ENCODE data around the gene LRIG2.
"Not testable (repeated sequence)": the region's sequence is repeated elsewhere in the genome, so short reads cannot be mapped to it uniquely, and the experiment has no call there.

Gene LRIG2

DNA sequence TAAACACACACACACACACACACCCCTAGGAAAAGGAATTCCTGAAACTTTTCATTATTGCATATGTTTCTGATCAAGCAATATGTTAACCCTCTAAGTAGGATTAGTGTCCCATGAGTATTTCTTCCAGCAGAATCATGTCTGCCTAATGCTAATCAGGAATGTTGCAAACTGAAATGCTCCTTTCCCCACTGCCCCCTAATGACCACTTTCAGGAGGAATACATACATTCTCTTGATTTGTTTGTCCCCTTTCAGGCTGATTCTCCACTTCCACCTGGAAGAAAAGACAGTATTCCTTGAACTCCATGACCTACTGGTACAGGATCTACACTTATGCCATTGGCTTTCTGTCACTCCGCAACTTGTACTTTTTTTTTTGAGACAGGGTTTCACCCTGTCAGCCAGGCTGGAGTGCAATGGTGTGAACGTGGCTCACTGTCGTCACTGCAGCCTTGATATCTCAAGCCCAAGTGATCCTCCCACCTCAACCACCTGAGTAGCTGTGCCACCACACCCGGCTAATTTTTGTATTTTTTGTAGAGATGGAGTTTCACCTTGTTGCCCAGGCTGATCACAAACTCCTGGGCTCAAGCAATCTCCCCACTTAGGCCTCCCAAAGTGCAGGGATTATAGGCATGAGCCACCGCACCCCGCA, 56.7 kb downstream of the LRIG2 start:
- DNase-seq (ENCODE audit: low read depth in 2 of 2), result no peak

DNA sequence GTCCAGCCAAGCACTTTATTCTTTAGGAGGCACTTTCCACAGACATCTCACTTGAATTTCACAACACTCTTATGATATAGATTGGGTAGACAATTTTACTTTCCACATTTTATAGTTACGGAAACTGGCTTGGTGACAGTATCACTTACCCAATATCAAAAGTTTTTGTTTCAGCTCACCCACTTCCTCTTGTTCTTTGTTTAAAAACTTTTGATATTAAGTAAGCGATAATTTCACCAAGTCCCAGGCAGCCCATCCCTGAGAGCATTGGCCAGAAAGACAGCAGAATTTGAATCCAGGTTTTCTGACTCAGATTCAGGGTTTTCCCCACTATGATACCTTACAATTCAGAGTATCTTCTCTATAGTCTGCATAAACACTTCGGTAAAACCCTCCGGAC, 60.0 kb downstream of the LRIG2 start:
- DNase-seq (ENCODE audit: low read depth in 2 of 2), result peak; percentile 3 to 19

DNA sequence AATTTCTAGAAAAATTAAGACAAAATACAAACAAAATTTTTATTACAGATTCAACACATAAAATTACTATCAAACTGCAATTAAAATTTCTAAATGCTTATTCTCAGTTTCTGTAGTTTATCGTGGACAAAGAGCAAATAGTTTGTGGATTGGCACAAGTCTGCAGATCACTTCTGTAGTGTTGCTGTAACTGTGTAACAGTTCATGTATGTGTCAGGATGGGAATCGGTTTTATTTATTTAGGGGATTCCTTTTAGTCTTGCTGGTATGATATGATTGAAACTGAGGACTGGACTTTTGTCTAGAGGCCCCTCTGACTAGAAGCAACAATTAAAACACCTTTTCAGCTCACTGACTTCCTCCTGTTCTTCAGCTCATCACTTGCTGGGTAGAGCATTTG, 60.8 kb downstream of the LRIG2 start:
- no peak for DNase-seq (ENCODE audit: low read depth in 2 of 2)

DNA sequence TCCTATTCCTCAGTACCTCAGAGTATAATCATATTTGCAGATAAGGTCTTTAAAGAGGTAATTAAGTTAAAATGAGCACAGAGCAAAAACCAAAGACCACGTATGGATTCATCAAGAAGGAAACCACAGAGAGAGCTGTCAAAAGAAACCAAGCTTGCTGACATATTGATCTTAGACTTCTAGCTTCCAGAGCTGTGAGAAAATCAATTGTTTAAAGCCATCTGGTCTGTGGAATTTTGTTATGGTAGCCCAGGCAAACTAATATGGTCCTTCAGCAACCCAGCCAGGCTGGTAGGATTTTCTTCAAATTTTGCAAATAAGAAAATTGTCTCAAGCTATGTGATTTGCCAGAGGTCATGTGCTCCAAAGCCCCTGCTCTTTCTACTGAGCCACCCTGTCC, 62.5 kb downstream of the LRIG2 start:
- DNase-seq (ENCODE audit: low read depth in 2 of 2), result no peak

DNA sequence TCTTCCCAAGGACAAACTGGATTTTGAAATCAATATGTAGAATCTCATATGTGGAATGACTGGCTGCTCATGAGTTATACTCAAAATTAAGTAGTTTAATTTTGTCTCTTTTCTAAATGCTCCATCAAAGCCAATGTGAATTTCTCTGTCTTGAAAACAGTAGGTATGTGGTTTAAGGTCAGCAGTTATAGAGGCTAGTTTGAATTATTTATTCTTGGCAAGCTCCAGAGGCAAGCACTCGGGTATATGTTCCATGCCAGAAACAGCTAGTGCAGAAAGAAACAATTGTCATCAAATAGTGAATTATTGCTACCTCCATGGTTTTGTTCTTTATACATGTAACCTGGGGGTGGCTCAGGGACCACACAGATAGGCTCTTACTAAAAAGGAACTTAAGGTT, 63.5 kb downstream of the LRIG2 start:
- no peak for DNase-seq (ENCODE audit: low read depth in 2 of 2)

DNA sequence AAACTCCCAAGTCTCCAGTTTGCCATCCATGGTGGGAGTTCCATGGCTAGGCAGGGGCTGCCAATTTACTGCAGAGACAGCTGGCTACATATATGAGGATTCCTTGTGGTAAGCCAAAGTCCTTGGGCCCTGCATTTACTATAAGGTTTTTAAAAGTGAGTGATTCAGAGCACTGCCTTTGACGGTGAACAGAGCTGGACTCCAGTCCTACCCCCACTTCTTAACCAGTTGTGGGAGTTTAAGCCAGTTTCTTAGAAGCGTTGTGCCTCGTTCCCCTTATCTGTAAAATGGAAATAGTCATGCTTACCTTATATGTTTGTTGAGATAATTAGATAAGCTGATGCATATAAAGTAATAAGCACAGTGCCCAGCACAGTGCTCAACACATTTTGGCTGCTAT, 64.6 kb downstream of the LRIG2 start:
- DNase-seq (ENCODE audit: low read depth in 2 of 2), result no peak

DNA sequence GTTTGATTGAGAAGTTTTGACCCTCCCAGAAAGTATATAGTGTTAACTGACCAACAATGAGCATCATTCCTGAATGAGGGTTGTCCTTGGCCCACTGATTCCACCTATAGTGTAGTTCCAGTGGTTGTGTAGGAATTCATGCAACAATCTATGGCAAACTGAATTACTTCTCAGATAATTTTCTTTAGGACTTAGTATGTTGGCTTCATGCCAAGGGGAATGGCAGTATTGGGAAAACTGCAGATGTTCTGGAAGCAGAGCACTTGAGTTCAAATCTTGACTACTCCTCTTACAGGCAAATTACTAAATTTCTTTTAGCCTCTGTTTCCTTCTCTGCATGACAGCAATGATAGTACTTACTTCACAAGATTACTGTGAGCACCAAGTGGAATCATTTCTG, 65.8 kb downstream of the LRIG2 start:
- DNase-seq (ENCODE audit: low read depth in 2 of 2), result no peak

DNA sequence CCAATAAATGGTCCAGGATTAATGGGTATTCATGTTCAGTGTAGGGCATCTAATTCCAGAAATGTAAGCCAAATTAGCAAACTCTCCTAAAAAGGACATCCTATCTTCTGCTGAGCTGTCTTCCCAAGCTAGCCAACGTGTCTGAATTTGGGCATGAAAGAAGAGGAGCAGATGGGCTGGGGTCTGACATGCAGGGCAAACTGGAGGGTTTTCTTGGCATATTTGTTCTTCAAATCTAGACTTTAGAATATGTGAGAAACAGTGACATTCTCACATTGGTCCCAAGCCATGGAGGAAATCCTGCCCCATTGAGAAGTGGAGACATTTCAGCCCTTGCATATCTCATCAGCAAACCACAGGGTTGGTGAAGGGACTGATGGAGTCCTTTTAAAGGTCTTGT, 67.2 kb downstream of the LRIG2 start:
- DNase-seq (ENCODE audit: low read depth in 2 of 2), result no peak

DNA sequence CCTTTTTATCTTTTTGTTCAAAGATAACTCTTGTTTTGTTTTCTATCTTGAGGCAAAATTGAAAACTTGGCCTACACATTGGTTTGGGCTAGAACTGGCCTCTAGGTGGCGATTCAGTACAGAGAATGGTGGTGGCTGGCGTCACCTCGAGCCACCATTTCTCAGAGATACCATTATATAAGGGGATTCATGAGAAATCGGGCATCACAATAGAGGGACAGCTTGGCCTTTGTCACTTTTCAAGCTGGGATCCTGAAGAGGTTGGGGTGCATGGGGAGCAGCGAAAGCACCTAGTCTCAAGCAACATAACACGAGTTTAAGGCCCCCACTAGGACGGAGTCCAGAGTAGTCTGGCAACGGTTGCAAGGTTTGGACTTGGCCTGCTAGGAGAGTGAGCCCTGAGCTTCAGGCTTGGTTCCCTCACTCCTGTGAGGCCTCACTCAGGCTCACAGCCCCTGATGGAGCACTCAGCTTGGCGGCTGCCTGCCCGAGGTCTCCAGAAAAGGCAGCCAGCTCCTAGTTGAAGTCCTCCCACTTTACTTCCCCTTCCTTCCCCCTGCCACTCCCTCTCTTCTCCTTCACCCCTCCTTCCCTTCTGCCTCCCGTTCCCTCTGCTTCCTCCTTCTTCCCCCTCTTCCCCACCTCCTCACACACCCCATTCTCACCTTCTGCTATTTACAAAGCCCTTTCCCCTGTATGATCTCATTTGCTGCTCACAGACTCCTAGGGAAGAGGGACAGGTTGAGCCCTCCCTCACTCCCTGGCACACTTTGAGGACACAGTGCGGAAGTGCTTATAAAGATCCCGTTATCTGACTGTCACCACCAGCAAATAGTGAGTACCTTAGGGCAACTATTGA, 67.8 kb downstream of the LRIG2 start:
- peak; percentile 25 to 38 for DNase-seq (ENCODE audit: low read depth in 2 of 2)

DNA sequence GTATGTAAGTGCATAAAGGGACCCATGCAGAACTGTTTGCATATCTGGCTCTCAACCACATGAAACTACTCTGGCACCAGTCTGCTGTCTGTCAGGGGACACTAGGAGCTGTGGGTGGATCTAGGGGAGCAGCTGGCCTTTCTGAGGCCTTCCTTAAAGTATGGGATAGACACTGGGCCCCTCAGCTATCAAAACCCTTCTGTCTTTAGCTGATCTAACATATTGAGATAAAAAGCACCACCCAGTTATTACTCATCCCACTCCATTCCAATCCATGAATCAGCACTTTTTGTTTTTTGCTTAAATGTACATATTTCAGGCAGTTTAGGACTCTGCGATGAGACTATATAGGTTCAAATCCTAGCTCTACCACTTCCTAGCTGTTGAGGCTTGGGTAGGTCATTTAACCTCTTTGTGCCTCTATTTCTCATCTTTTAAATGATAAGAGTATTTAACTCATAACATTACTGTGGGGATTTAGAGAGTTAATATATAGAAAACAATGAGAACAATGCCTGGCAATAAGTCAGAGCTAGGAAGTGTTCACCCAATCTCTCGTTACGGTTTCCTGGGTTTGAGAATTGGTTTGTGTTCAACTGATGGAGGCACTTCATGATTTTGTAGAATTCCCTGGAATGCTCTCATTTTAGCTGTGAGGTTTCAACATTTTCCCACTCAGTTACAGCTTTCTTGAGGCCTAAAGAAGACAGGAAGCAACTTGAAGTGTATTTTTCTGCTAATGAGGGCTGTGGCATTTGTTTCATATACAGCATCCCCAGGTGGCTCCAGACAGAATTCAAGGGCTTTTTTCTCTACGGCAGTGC, 68.9 kb downstream of the LRIG2 start:
- no peak for DNase-seq (ENCODE audit: low read depth in 2 of 2)

DNA sequence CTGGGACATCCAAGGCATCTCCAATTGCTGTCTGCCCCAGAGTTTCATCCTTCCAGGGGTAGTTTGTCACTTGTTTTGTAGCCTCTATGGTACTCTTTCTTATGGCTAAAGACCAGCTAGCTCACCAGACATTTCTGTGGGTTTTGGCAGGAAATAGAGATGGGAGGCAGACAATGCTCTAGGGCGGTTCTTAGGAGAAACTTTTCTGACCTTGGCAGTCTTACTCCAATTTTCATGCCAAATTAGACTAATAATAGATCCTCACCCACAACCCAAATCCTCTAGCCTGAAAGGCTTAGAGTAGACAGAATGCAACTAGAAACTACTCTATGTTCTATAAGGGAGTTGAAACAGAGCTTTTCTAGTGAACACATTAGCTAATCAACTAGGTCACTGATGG, 69.8 kb downstream of the LRIG2 start:
- no peak for DNase-seq (ENCODE audit: low read depth in 2 of 2)

DNA sequence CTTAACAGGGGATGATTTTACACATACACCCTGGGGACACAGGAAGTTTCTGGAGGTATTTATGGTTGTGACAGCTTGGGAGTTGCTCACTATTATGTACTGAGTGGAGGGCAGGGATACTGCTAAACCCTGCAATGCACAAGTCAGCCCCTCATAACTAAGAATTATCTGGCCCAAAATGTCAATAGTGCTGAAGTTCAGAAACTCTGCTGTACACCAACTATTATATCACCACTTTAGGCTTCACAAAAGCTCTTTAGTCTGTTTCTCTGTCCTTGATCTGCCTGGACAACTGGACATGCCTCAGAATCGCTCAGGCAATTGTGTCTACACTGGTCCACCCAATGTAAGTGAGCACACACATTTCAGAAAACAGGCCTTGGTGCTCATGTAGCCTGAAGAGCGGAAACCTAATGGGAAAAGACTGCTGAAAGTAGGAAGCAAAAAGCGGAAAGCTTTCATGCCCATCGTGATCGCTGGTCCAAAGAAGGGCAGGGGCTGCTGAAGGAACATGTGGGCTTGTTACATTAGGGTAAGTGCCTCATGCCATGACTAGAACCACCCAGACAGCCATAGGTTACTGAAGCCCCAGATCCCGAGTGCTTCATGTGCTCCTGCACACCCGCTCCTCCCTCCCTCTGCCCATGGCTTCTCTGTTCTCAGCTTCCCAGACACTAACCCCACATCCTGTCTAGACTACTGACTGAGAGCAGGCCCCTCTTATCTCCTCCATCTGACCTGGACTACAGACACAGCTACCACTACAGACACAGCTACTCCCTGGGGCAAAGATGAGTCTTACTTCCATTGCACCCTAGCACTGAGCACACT, 73.5 kb downstream of the LRIG2 start:
- DNase-seq (ENCODE audit: low read depth in 2 of 2), result no peak

DNA sequence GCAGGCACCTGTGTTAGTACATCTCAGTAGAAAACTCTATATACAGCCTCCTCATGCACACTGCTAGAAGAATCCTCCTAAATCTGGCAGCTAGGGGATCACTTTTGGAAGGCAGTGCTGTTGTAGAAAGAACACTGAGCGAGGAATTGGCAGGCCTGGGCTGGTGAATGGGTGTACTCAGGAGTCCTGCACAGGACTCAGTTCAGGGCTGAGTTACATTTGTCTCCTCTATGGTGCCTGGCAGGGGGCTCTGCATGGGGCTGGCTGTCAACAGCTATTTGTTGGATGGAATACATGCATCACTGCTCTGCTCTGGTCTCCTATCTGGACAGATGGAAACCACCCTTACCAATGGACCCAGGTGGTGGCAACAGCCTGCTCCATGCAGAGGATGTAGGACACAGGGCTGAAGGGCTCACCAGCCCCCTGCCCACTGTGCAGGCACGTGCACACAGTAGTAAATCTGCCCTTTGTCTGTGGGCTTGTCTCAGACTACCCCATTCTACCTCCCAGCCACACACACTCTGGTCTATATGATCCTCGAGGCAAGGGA, 74.2 kb downstream of the LRIG2 start:
- no peak for DNase-seq (ENCODE audit: low read depth in 2 of 2)

DNA sequence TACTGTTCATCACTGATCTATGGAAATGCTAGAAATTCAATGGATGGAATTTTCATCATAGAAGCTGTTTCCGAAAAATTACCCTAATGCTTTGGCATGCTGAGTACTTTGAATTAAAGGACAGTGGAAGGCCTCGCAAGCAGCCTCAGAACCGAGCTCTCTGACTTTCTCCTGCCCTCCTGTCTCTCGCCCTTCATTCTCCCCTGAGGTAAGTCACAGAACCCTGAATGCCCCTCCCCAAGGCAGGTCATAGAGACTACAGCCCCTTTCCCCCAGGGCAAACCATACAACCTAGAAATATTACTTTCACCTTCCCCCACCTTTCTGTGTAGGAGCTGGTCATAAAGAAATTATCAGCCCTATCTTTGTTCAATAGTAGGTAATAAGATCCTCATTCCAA, 74.8 kb downstream of the LRIG2 start:
- DNase-seq (ENCODE audit: low read depth in 2 of 2), result no peak

DNA sequence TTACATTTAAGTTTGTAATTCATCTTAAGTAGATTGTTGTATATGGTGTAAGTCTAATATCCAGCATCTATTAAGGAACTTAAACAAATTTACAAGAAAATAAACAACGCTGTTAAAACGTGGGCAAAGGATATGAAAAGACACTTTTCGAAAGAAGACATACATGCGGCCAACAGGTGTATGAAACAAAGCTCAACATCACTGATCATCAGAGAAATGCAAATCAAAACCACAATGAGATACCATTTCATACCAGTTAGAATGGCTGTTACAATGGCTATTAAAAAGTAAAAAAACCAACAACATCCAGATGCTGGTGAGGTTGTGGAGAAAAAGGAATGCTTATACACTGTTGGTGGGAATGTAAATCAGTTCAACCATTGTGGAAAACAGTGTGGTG, 77.5 kb downstream of the LRIG2 start:
- not testable (repeated sequence) for DNase-seq (ENCODE audit: low read depth in 2 of 2)

DNA sequence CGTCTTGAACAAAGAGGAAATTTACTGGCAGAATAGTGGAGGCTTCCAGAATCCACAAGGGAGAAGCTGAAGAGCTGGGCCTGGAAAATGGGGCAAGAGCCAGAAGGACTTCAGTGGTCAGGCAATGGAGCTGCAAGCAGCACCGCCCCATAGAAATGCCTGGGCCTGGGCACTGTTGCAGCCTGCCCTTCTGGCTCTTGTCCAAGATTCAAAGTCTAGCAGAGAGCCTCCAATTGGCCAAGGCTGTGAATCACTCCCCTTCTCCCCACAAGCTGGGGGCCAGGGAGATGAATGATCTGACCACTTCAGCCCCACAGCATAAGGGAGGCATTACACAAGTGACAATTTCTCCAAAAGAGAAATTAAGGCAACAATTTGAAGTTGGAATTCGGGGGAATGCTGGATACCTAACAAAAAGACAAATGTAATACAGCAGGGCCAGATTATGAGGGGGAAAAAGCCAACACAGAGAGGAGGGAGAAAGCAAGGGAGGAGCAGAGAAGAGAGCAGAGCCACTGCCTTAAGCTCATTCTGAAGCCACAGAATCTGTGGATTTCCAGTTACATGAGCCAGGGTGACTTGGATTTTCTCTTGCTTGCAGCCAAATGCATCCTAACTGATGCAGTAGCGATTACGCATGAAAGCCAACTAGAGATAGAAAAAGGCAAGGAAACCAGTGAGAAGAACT, 80.3 kb downstream of the LRIG2 start:
- DNase-seq (ENCODE audit: low read depth in 2 of 2), result no peak

DNA sequence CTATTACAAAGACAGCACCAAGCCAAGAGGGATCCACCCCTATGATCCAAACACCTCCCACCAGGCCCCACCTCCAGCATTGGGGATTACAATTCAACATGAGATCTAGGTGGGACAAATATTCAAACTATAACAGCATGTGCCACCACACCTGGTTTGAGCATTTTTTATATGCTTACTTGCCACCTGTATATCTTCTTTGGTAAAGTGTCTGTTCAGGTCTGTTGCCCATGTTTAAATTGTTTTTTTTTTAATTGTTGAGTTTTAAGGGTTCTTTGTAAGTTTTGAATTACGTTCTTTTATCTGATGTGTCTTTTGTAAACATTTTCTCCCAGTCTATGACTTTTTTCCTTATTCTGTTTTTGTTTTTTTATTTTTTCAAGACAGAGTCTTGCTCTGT, 83.4 kb downstream of the LRIG2 start:
- DNase-seq (ENCODE audit: low read depth in 2 of 2), result no peak

DNA sequence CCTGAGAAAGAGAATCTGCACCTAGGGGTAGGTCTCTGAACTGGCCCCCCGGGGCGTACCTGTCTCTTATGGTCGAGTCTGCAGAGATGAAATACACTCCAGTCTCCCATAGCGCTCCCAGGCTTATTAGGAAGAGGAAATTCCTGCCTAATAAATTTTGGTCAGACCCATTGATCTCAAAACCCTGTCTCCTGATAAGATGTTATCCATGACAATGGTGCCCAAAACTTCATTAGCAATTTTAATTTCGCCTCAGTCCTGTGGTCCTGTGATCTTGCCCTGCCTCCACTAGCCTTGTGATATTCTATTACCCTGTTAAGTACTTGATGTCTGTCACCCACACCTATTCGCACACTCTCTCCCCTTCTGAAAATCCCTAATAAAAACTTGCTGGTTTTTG, 85.7 kb downstream of the LRIG2 start:
- not testable (repeated sequence) for DNase-seq (ENCODE audit: low read depth in 2 of 2)

DNA sequence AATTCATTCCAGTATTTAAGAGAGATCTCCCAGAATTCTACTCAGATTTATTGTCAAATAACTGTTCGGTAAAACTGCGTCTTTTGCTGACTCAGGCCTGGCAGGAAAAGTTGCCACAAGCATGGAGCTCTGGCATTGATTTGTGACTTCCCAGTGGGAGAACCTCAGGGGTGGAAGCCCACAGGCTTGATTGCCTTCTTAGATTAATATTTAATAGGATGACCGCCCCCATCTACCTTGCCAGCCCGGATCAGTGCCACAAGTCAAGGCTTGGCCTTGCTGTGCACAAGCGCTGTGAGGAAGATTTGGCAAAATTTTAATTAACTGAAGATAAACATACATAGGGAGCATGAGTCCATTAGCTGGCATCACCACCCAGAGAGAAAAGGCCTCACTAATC, 93.5 kb downstream of the LRIG2 start:
- DNase-seq (ENCODE audit: low read depth in 2 of 2), result no peak

DNA sequence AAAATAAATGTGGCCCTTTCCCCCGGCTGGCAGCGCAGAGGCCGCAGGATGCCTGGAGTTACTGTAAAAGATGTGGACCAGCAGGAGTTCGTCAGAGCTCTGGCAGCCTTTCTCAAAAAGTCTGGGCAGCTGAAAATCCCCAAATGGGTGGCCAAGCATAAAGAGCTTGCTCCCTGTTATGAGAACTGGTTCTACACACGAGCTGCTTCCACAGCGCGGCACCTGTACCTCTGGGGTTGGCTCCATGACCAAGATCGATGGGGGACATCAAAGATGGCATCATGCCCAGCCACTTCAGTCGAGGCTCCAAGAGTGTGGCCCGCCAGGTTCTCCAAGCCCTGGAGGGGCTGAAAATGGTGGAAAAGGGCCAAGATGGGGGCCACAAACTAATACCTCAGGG, 95.9 kb downstream of the LRIG2 start:
- DNase-seq (ENCODE audit: low read depth in 2 of 2), result no peak

DNA sequence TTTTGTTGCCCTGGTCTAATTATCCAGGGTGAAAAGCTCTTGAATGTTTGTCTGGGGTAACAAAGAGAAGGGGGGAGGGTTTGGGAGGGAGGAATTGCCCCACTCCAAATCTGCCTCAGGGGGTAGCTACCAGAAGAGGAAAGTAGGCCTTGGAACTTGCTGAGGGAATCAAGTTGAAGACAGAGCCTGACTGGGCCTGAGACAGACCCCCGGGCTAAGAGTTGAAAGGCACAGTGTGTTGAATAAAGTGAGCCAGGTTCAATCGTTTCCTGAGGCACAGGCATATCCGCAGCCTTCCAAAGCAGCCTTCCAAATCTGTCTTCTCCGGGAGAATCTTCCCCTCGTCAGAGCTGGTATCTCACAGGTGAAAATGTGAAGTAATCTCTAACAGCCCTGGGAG, 96.6 kb downstream of the LRIG2 start:
- DNase-seq (ENCODE audit: low read depth in 2 of 2), result no peak

Measured in activated CD4-positive, alpha-beta T cell treated with anti-CD3 and anti-CD28 coated beads for 24 hours (primary cell).